ENCODE results near the gene WDR47. TPM values are rescaled to one million over a fixed set of nuclear protein-coding genes. Genes with fewer than 3 reads are reported as not detected.
"Not testable (repeated sequence)": the region's sequence is repeated elsewhere in the genome, so short reads cannot be mapped to it uniquely, and the experiment has no call there.

Gene WDR47
- total RNA-seq, 1 experiment from 2014 or later = 6.1 TPM

DNA sequence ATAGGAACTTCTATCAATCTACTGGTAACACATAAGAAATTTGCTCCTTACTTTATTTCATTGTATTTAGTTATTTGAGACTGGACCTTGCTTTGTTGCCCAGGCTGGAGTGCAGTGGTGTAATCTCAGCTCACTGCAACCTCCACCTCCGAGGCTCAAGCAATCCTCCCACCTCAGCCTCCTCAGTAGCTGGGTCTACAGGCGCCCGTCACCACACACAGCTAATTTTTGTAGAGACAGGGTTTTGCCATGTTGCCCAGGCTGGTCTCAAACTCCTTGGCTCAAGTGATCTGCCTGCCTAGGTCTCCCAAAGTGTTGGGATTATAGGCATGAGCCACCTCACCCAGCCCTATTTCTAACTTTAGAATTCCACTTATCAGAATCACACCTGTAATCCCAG, 10.2 kb upstream of the WDR47 start:
- DNase-seq (ENCODE audit: low spot score) = not testable (repeated sequence)

DNA sequence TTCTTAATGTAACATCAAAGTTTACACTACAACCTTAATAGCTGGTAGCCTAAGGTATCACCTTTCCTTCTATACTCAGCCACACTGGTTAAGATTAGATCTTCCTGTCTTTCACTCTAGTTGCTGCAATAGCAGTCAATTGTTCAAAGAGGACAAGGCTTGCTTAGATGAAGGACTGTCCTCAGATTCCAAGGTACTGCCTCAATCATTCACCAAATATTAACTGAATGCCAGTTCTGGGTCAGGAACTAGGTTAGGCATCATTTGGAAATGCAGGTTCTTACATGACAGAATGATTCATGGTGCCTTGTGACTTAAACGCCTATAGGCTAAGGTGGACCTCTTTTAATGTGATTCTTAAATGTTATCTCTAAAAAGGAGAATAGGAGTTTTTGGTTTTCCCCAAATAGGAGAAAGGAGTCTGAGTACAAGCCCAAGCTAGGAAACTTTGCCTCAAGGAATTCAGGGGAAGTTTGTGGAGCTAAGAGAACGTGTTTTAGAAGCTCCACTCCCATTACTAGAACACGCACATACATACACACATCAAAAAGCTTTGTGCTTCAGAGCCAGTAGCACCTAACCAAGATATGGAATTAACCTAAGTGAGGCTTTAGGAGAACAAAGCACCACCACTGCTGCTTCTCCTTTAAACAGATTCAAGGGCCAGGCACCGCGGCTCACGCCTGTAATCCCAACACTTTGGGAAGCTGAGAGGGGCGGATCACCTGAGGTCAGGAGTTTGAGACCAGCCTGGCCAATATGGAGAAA, 8.5 kb upstream of the WDR47 start:
- no peak for DNase-seq (ENCODE audit: low spot score)

DNA sequence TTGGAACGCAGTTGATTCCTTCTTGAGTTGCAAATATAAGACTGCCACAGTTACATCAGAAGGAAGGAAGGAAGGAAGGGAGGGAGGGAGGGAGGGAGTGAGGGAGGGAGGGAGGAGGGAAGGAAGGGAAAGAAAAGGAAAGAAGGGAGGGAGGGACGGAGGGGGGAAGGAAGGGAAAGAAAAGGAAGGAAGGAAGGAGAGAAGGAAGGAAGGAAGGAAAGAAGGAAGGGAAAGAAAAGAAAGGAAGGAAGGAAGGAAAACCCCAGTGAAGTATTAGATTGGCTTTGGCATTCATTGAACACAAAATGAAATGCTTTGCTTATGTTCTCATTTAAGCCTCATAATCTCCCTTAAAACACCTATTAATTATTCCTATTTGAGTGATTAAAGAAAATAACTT, 6.4 kb upstream of the WDR47 start:
- no peak for DNase-seq (ENCODE audit: low spot score)

DNA sequence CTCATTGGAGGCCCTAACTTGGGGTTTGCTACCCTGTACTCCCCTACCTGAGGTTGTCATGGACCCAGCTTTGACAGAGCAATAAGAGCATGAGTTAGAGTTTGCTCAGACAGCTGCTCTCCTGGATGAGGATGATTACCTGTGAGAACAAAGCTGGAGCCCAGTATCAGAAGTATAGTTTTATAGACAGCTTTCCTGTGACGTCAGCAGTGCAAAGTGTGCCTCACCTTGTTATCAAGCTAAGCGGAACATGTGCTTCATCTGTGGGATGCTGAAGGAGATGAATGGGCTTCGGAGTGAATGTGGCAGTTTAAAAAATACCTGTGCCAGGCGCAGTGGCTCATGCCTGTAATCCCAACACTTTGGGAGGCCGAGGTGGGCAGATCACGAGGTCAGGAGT, 5.4 kb upstream of the WDR47 start:
- DNase-seq (ENCODE audit: low spot score) = no peak

DNA sequence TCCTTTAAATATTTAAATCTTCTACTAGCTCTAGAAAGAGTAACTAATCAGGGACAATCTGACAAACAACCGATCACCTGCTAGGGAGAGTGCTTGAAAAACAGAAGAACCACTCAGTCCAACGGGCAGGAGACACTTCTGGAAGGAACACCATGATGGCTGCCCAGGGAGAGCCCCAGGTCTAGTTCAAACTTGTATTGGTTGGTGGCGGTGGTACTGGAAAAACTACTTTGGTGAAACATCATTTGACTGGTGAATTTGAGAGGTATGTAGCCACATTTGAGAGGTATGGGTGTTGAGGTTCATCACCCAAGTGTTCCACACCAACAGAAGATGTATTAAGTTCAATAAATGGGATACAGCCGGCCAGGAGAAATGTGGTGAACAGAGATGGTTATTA, 4.8 kb upstream of the WDR47 start:
- no peak for DNase-seq (ENCODE audit: low spot score)

DNA sequence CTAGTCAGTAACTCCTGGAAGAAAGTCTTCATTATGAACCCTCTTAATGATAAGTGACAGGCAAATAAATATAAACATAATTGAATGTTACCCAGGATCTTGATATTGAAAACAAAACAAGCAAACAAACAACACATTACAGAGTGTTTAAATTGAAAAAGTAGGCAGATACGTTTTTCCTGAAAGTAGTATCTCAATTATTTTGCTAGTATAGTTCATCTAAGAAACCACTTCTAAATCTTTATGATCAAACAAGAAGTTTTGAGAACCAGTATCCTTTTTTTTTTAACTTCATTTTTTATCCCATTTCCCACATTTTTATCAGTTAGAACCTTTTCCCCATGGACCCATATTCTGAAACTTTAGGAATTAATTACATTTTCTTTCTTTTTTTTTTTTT, 3.7 kb upstream of the WDR47 start:
- no peak for DNase-seq (ENCODE audit: low spot score)

DNA sequence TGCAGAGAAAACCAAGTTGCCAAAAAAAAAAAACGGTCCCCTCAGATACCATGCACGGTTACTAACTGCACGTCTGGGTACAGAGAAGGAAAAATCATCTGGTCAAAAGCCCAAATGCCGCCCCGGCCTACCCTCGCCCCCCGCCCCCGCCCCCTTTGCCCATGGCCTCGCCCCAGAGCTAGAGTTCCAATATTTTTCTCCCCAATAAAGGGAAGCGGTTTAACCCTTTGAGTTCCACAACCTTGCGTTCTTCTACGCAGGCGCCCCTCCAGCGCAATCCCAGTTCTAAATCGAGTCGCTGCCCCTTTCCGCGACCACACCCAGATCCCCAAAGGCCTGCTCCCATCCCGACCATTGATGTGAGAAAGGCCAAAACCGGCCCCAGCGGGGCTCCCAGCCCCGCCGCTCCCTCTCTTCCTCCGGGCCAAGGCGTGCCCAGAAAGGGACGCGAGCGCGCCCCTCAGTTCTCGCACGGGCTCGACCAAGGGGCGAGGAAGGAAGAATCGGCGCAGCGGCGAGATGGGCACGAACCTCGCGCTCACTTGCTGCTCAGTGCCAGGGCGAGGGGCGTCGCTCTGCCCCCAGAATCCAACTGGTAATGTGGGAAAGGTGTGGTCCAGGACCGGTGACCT, 797 bp downstream of the WDR47 start:
- DNase-seq (ENCODE audit: low spot score) = no peak

DNA sequence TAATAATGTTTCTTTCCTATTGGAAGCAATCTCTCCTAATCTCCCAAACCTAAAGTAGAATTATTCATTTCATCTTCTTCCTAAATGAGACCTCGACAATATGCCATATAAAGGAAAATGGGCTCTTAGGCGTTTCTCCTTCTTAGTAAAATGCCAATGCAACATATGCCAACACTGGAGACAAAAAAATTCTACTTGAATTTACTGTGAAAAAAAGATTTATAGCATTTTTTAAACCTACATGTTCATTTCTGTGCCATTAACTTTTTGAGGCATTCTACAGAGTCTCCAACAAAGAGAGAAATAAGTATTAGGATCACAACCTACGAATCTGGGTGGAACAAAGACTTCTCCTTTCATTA, 1.3 kb downstream of the WDR47 start:
- DNase-seq (ENCODE audit: low spot score) = no peak

DNA sequence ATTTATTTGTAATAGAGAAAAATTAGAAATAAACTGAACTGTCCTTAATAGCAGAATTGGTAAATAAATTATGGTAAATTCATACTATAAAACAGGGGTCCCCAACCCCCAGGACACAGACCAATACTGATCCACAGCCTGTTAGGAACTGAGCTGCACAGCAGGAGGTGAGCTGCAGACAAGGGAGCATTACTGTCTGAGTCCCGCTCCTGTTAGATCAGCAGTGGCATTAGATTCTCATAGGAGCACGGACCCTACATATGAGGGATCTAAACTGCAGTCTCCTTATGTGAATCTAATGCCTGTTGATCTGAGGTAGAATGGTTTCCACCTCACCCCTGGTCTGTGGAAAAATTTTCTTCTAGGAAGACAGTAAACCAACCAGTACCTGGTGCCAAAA, 7.5 kb downstream of the WDR47 start:
- DNase-seq (ENCODE audit: low spot score) = no peak

DNA sequence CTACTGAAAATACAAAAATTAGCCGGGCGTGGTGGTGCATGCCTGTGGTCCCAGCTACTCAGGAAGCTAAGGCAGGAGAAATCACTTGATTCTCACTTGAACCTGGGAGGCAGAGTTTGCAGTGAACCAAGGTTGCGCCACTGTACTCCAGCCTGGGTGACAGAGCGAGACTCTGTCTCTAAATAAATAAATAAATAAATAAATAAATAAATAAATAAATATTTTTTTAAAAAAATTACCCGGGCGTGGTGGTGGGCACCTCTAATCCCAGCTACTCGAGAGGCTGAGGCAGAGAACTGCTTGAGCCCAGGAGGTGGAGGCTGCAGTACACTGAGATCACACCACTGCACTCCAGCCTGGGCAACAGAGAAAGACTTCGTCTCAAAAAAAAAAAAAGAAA, 12.4 kb downstream of the WDR47 start:
- DNase-seq (ENCODE audit: low spot score) = not testable (repeated sequence)

DNA sequence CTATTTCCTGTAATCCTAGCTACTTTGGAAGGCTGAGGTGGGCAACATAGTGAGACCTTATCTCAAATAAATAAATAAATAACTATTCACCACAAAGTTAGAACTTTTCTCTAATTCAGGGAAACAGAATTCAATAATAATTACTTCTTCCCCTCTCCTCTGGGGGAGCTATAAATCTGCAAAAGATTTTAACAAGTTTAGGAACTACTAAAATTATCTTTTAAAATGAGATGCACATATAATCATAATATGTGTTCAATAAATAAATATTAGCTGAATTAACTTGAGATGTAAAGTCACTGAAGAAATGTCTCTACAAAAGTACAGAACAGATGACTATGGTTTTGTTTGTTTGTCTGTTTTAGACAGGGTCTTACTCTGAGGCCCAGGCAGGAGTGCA, 14.1 kb downstream of the WDR47 start:
- no peak for DNase-seq (ENCODE audit: low spot score)

DNA sequence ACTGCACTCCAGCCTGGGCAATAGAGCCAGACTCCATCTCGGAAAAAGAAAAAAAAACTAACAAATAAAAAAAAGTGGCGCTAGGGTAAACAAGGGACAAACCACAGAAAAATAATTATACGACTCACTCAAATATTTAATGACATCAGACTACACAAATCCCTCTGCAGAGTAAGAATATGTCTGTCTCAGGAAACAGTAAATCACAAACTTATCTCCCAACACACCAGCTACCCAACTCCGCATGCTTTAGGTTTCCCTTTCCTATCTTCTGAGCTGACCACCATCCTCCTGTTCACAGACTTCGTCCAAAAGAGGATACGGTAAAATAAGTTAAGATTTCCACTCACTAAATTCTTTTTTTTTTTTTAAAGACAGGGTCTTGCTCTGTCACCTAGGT, 16.2 kb downstream of the WDR47 start:
- DNase-seq (ENCODE audit: low spot score) = peak; percentile 18

DNA sequence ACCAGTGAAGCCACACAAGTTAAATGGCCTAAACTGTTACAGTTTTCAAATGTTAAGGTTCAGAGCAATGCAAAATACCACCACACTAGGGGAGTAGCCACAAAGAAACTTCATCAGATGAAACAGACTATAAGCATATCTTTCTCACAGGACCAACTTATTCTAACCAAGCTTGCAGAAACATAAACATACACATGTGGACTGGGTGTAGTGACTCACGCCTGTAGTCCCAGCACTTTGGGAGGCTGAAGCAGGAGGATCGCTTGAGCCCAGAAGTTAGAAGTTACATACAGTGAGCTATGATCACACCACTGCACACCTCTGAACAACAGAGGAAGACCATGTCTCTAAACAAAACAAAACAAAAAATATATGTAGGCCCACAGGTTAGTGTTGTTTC, 17.3 kb downstream of the WDR47 start:
- peak; percentile 14 for DNase-seq (ENCODE audit: low spot score)

DNA sequence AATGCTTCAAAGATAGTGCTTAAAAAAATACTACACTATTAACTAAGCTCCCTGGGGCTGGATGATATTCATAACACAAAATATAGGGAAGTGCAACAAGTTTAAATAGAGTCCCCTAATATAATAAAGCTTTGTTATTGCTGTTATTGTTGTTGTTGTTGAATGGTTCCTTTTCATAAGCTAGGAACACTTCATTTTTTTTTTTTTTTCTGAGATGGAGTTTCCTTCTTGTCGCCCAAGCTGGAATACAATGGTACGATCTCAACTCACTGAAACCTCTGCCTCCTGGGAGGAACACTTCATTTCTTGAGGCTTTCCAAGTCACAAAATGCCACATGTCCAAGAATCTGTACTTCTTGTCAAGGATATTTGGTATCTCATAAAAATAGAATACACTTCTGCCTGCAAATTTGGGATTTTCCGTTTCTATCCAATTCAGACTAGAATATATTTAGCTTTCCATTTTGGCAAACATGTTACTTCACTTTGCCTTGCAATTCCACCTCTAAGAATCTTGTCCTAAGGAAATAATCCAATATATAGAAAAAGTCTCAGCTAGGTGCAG, 21.1 kb downstream of the WDR47 start:
- DNase-seq (ENCODE audit: low spot score) = no peak

DNA sequence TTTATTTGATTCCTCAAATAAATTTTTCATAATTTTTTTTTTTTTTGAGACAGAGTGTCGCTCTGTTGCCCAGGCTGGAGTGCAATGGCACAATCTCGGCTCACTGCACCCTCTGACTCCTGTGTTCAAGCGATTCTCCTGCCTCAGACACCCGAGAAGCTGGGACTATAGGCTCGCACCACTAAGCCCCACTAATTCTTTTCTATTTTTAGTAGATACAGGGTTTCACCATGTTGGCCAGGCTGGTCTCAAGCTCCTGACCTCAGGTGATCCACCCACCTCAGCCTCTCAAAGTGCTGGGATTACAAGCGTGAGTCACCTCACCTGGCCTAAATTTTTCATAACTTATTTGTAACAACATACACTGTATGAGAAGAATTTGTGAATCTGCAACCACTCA, 24.2 kb downstream of the WDR47 start:
- not testable (repeated sequence) for DNase-seq (ENCODE audit: low spot score)

DNA sequence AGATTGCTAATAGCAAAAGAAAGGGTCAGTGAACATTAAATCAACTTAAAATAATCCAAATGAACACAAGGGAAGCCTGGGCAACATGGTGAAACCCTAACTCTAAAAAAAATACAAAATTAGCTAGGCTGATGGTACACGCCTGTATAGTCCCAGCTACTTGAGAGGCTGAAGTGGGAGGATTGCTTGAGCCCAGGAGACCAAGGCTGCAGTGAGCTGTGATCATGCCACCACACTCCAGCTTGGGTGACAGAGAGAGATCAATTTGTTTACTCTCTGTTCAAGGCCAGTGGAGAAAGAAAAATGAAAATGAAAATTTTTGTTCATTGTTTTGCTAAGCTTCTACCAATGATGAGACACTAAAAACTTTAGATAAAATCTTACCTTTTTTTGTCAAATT, 24.8 kb downstream of the WDR47 start:
- no peak for DNase-seq (ENCODE audit: low spot score)

DNA sequence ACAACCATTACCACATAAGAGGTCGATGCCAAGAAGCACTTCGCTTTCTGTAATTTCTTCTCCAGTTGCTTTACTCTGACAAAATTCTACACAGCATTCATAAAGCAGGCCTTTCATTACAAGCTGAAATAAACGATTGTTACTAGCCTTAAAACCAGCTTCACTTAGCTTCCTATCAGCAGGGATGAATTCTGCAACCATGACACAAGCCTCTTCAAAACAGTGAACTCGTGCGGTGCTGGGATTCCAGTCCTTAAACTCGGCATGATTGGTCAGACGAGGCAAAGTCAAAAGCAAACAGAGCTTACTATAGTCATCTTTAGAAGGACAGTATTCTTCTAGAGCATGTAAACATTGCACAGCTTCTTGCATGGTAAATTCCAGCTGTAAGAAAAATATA, 30.6 kb downstream of the WDR47 start:
- no peak for DNase-seq (ENCODE audit: low spot score)

DNA sequence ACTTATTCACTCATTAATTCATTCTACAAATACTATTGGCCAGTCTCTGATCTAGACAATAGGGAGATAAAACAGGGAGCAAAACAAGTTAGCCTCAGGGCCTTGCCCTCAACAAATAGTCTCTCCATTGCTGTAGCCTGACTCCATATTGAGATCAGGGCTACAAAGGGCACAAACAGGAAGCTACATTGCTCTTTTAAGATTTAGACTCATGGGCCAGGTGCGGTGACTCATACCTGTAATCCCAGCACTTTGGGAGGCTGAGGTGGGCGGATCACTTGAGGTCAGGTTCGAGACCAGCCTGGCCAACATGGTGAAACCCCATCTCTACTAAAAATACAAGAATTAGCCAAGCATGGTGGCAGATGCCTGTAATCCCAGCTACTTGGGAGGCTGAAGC, 45.3 kb downstream of the WDR47 start:
- not testable (repeated sequence) for DNase-seq (ENCODE audit: low spot score)

DNA sequence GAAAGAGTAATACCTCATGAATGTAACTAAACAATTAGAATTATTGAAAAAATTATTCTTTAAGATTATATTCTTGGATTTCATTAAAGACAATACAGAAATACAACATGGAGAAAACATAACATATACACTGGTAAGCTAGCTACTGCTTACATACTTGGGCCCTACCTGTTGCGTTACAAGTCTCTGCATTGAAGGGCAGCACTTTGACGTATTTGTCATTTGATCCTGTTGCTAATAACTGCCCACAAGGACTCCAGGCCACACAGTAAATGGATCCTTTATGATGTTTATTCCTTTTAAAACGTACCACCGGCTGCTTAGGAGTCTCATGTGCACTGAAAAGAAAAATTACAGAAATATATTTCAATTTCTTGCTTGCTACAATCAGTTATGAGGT, 58.8 kb downstream of the WDR47 start:
- no peak for DNase-seq (ENCODE audit: low spot score)

DNA sequence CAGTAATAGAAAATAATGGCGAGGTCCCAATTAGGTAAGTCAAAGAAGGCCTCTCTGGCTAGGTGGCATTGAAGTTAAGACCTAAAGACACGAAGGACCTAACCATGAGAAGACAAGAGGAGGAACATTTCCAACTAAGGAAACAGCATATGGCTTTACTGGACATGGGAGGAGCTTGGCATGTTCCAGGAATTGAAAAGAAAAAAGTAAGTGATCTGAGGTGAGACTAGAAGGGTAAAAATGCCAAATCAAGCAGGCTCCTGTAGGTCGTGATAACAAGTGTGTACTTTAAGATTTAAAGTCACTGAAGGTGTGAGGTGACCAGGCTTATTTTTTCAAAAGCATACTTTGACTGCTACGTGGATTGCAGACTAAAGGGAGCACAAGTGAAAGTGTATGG, 65.2 kb downstream of the WDR47 start:
- no peak for DNase-seq (ENCODE audit: low spot score)

DNA sequence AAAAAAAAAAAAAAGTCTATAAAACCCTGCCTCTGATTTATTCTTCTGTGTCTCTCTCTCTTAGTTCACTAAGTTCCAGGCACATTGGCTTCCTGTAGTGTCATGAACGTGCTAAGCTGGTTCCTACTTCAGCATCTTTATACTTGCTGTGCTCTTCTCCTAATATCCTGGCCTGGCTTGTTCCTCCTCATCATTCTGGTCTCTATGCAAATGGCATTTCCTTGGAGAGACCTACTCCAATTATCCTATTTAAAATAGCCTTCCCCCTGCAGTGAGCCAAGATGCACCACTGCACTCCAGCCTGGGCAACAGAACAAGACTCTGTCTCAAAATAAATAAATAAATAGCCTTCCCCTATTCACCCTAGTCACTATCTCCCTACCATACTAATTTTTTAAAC, 69.0 kb downstream of the WDR47 start:
- DNase-seq (ENCODE audit: low spot score) = no peak

DNA sequence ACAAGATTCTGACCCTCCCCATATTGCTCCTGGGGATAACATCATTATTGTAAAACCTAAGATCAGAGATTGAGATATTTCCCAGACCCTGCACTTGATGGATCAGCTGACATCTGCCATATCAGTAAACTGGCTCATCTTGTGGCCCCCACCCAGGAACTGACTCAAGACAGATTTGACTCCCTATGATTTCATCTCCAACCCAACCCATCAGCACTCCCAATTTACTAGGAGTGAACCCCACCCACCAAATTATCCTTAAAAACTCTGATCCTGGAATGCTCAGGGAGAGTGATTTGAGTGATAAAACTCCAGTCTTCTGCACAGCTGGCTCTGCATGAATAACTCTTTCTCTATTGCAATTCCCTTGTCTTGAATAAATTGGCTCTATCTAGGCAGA, 72.6 kb downstream of the WDR47 start:
- DNase-seq (ENCODE audit: low spot score) = no peak

DNA sequence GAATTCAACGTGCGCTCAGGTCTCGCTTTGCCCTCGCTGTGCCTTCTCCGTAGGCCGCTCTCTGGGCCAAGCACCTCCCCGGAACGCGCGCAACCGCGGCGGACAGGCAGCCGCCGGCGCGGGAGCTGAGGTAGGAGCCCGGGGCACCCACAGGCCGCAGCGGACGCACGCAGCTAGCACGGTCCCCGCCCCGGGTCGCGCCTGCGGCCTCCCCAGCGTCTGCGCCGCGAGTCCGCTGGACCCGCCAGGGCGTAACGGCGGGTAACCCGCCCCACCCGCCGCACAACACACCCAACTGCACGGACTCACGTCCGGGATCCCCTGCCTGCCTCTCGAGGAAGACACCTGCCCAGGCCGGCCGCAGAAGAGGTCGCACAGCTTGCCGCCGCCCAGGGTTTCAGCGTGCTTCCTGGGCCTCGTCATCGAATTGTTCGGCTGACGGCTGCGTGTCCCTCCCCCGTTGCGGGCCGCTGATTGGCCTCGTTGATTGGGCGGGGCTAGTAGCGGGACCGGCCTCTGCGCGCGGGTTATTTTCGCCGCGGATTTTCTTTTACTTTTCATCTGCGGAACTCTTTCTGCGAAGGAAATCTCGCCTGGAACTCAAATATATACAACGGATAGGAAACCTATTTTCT, 78.7 kb downstream of the WDR47 start, which contains the start of gene CLCC1:
Gene CLCC1 (minus strand): TSS at position 433 of the 635 bp plus-strand sequence. CDS start 13,047 bp downstream, outside the sequence.
- peak; percentile 85 for DNase-seq (ENCODE audit: low spot score)
